GM19193 (cell line): ENCODE results near the gene TRMT2A.

Experiments
- POLR2A ChIP-seq: IDR thresholded peaks from 4 replicates; pipeline ENCODE4 v1.6.1; 2011; ENCODE audit not compliant: insufficient read depth, insufficient read length; ENCODE audit errors: extremely low read depth

The TRMT2A gene

DNA sequence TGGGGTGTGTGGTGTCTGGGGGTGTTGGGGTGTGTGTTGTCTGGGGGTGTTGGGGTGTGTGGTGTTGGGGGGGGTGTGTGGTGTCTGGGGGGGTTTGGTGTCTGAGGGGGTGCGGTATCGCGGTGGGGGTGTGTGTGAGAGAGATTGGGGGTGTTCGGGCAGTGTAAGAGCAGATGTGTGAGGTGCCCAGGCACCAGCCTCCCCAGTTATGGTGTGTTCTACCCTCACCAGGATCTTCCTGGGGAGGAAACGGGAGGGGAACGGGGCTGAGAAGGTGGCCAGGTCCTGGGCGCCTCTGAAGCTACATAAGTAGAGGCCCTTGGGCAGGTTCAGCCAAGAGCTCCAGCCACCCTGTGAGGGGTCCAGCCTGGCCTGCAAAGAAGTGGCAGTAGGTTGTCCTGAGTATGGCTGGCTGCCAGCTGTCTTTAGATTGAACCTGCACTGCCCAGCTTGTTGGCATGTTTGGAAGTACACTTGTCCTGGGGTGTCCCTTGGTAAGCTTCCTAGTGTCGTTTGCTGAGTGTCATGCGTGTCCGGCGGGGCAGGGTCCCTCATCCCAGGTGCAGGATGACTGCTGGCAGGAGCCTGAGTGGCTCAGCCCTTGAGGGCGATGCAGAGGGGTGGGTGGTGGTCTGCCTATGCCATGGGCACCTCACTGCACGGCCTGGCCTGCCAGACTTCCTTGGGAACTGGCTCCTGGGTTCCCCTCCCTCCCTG, 6.5 kb upstream of the TRMT2A start:
- no peak for TF ChIP-seq POLR2A

DNA sequence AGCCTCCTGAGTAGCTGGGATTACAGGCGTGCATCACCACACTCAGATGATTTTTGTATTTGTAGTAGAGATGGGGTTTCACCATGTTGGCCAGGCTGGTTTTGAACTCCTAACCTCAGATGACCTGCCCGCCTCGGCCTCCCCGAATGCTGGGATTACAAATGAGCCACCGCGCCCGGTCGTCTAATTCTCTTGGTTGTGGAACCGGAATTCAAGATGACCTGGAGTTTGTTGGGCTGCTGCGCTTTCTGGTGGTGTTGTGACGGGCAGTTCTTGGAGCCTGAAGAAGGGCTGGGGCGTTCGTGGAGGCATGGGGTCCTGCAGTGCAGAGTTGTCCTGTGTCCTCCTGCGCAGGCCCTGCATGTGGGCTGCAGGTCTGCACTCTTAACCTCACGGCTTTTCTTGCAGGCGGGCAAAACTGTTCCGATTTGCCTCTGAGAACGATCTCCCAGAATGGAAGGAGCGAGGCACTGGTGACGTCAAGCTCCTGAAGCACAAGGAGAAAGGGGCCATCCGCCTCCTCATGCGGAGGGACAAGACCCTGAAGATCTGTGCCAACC, 4.9 kb upstream of the TRMT2A start:
- TF ChIP-seq POLR2A = no peak

DNA sequence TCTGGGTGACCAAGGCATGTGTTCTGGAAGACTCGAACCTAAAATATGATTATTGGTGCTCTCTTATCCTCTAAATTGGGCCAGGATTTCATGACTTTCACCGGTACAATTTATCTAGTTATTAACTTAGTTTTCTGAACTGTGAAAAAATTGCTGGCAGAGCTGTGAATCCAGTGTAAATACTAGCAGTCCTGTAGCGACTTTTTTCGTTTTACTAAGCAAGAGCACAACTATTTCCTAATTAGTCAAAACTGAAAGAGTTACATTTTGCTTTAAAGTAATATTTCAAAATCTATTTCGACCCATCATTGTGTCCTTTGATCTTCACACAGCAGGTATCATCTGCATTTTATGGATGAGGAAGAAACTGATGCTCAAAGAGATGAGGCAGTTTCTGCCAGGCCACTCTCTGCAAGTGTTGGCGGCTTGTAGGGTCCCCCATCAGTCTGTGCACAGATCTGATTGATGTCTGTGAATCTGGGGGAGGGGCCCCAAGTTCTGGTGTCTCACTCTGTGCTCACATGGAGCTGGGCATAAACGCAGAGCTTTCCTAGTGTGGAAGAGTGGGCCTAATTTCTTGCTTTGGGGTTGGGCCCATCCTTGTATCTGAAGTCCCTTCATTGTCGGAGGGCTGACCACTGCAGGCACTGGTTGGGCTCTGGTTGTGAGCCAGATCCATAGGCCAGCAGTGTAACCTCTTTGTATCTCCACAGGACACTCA, 1.4 kb upstream of the TRMT2A start:
- TF ChIP-seq POLR2A = no peak

DNA sequence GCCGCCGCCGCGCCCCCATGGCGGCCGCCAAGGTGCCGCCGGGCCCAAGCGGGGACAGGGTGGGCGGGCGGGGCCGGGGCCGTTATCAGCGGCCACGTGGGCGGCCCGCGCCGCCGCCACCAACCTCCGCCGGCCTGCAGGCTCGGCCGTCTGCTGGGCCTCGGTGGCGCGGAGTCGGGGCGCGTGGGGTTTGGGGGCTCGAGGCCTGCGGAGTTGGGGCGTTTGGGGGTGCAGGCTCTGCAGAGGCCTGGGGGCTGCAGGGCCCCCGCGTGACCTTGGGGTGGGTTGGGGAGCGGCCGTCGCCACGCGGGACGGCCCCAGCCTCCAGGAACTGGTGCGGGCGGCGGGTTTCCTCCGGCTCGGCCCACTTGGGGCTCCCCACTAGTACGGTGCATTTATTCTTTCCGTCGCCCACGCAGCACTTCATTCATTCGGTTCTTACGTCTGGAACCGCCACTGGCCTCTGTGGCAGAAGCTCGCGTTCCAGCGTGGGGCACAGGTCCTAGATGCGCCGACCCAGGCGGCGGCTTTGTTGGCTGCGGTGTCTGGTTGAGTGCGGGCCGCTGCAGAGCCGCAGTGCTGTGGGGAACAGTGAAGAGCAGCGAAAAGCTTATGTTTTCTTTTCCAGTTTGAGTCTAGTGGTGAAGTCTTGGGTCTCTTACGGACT, 740 bp upstream of the TRMT2A start:
- no peak for TF ChIP-seq POLR2A

DNA sequence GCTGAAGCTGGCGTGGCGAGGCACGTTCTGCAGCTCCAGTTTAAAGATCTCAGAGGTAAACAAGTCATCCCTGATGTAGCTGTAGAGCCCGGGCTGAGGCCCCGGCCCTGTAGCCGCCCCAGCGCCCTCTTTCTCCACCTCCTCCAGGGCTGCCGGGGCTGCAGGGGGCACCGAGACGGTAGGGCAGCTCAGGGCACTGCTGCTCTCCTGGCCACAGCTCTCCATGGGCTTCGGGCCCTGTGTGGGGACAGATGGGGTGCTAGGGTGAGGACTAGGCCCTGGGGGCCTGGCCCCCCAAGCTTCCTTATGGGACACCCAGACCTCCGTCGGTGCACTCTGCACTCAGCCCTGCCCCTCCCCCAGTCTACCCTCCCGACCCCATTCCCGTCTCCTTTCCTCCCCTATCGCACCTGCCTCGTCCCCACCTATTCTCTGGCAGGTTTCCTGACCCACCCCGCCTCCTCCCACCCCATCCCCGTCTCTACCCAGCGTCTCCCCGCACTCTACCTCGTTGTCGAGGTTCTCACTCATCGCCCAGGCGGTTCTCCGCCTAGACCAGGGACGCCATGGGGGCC, 563 bp downstream of the TRMT2A start:
- no peak for TF ChIP-seq POLR2A

DNA sequence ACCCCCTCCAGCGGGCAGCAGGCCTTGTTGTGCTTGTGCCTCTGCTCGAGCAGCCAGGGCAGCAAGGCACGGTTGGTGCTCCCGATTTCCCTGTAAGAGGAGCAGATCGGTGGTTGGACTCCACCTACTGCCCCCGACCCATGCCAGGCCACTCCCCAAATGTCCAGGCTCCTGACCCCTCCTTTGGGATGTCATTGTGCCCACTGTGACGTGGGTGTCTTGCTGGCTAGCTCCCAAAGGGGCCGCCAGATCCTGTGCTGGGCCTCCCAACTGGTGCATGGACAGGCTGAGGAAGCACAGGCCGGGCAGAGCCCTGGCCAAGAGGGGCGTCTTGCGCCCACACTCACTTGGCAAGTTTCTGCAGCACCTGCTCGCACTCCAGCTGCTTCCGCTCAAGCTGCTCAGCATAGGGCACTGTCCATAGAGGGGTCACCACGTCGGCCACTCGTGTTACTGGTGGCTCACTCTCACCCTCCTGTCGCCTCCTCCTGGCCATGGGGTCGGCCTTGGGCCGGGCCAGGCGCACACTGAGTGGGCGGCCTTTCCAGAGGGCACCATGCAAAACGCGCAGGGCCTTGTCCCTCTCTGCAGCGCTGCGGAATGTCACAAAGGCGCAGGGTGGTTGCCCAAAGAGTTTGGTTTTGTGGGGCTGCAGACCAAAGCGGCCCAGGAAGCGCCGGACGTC, 1.2 kb downstream of the TRMT2A start, which contains the start of gene RANBP1:
Gene RANBP1 (plus strand): TSS at position 414 of the 685 bp plus-strand sequence. CDS start 81 bp downstream, at position 495.
- TF ChIP-seq POLR2A = no peak

DNA sequence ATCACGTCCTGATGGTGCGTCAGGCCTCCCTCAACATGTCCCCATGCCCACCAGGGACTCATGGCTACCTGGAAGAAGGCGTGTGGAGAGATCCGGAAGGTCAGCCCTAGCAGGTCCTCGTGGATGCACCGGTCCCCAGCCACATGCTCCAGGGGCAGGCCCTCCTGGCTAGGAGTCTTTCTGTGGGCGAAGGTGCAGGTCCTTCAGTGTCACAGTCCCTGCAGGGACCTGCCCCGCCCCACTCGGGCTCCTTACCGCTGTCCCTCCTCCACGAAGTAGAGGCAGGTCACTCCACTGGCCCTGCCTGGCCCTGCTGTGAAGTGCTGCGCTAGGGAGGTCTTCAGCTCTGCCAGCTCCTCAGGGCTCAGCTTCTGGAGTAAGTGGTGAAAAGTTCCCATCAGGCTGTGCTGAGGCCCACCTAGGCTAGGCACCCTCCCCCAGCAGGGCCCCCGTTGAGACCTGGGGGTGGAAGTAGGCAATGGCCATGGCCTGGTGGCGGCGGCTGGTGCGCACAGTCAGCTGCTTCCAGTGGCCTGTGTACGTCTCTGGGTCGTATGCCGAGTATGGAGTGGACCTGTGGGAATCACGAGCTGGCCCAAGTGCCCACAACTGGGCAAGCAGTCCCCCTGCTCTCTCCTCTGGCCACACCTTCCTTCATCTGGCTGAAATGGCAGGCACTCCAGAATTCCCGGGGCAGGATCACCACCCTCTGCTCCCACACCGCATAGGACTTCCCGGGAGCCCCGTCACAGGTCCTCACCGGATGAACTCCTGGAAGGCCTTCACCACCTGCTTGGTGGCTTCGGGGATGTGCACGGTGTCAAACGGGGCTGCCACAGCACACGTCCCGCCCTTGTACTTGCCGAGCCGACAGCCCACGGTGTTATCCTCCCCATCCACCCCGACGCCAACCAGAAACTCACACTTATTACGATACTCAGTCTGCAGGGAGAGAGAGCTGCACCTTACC, 2.2 kb downstream of the TRMT2A start:
- no peak for TF ChIP-seq POLR2A

DNA sequence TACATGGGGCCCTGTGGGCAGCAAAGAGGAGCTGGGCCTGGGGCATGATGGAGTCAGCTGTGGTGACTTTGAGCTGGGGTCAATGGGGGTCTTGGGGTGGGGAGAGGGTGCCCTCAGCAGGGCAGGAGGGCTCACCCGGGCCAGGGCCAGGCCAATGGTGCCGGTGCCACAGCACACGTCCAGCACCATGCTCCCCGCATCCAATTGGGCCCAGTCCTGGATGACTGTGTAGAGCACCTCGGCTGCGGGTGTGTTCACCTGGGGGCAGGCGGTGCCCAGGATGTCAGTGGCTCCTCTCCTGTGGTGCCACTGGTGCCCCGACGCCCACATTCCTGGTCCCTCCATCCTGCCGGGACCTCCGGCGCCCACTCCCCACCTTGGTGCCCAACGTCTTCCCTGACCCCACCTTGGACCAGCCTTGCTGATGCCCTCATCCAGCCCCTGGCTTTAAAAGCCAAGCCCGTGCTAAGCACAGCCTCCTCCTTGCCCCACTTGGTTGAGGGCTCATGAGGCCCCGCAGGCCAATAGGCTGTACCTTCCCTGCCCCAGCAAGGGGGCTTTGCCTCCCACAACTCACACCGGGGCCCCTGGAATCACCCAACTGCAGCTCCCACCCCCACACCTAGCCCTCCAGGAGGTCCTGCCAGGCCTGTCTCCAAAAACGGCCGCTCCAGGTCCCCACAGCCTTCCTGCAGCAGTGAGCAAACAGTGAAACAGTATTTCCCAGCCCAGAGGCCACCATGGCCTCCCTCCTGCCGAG, 3.3 kb downstream of the TRMT2A start:
- no peak for TF ChIP-seq POLR2A

DNA sequence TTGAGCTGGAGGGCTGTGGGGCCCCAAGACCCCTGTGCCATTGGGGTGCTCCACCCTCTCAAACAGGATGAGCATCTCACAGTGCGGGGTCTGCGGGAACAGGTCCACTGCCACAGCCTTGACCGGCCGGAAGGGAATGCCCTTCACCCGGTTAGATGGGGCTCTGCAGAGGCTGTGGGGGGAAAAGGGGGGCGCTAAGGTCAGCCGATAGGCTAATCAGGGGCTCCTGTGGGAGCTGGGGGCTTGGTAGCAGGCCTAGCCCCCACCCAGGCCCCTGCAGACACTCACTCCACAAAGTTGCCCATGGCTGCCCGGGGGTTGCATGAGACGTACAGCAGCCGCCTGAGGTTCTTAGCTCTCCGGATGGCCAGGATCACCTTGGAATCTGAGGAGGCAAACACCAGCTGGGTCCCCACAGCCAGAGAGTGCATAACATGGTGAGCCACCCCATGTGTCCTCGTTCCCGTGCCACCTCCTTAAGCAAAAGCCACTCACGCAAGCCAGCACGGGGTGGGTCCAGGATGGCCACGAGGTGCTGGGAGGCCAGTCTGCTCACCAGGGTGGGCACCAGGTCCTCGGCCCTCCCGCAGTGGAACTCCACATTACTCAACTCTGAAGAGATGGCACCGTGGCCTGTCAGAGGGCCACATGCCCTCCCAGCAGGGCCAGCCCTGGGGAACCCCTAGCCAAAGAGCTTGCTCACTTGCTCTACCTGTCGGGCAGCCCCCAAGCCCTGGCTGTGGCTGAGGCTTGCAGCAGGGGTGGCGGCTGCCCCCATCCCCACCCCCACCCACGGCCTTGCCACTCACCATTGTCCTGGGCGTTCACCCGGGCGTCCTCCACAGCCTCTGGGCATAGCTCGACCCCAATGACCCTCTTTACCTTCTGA, 4.2 kb downstream of the TRMT2A start:
- TF ChIP-seq POLR2A = no peak

DNA sequence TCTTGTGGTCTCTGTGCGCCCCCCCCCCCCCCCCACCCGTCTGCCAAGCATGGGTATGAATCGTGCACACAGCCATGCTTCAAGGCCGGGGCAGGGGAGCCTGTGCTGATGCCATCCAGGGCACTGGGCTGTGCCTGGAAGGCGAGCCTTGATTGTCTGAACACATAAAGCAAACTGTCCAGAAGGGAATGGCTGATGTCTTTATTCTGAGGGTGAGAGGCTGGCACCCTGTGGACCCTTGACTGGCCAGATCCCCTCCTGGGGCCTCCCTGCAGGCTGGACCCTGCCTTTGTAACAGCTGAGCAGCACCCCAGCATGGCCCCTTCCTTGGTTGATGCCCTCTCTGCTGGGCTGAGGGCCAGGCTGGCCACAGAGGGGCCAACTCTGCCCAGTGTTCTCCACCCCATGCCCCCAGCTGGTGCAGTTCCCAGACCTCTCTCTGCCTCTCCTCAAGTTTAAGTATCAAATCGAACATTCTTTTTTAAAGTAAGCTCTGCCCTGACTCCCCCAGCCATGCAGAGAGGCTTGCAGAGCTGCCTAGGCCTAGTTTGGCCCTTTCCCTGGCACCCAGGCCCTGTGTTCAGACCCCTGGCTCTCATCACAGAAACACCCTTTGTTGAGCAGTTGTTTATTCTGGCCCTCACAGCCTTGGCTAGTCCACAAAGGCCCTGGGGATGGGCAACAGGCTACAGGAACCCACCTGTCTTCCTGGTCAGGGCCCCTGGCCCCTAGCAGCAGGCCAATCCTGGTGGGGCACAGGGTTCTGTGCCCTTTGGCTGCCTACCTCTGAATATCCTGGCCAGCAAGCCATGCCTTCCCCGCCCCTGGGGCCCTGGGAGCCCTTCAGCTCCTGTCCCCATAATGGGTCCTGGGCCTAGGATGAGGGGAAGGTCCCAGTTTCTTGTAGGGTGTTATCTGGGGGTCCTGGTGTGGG, 5.1 kb downstream of the TRMT2A start:
- no peak for TF ChIP-seq POLR2A
